Type B pancreatic cell (in vitro differentiated cells): ENCODE measurements around the gene RTN4. TPM values are rescaled to one million over a fixed set of nuclear protein-coding genes. Genes with fewer than 3 reads are reported as not detected.

Experiments
- DNase-seq: peaks from one replicate; pipeline ENCODE4 v3.0.0; 2021; ENCODE audit warnings: mixed read lengths; ENCODE audit not compliant: unreplicated experiment; ENCODE audit errors: extremely low spot score
- H3K27ac Mint-ChIP-seq: 2 replicates; pipeline ENCODE4 v1.8.0; 2021; ENCODE audit warnings: mild to moderate bottlenecking, mixed read lengths
- H3K27me3 Mint-ChIP-seq: 2 replicates; pipeline ENCODE4 v1.8.0; 2021; ENCODE audit warnings: mixed read lengths
- H3K36me3 Mint-ChIP-seq: 2 replicates; pipeline ENCODE4 v1.8.0; 2021; ENCODE audit warnings: mixed read lengths
- H3K4me1 Mint-ChIP-seq: one replicate; pipeline ENCODE4 v1.8.0; 2021; ENCODE audit warnings: mixed read lengths; ENCODE audit not compliant: unreplicated experiment
- H3K4me3 Mint-ChIP-seq: 2 replicates; pipeline ENCODE4 v1.8.0; 2021; ENCODE audit warnings: mild to moderate bottlenecking, mixed read lengths
- H3K9me3 Mint-ChIP-seq: 2 replicates; pipeline ENCODE4 v1.8.0; 2021; ENCODE audit warnings: mixed read lengths
- total RNA-seq: library from RNA; stranded (reverse); gene quantifications from 2 replicates; pipeline ENCODE4 v1.2.1, GENCODE V29; 2021; ENCODE audit warnings: low replicate concordance
- TF ChIP-seq, protein P1 (sequence below): fragments of 200-600 bp; sonication (generic); conservative IDR thresholded peaks from 2 replicates; pipeline ENCODE4 v1.5.0; 2021; ENCODE audit warnings: antibody characterized with exemption, mild to moderate bottlenecking

RTN4 gene
- total RNA-seq, 1 donor from 2014 or later, result 187 TPM

DNA sequence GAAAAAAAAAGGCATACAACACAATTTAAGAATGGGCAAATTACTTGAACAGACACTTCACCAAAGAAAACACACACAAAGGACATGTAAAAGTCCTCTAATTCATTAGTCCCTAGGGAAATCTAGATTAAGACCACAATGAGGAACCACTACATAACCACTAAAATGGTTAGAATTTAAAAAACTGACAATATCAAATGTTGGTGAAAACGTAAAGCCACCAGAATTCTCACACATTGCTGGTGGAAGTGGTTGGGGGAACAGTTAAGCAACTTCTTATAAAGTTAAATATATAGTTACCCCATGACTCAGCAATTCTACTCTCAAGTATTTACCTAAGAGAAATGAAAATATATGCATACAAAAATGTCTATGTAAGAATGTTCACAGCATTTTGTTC, 11.8 kb downstream of the RTN4 start:
- H3K36me3 Mint-ChIP-seq, result peaks cover 37% of the 10 kb centered on the region
- peaks cover 11% of the 10 kb centered on the region for H3K4me1 Mint-ChIP-seq
- TF ChIP-seq, protein P1, sequence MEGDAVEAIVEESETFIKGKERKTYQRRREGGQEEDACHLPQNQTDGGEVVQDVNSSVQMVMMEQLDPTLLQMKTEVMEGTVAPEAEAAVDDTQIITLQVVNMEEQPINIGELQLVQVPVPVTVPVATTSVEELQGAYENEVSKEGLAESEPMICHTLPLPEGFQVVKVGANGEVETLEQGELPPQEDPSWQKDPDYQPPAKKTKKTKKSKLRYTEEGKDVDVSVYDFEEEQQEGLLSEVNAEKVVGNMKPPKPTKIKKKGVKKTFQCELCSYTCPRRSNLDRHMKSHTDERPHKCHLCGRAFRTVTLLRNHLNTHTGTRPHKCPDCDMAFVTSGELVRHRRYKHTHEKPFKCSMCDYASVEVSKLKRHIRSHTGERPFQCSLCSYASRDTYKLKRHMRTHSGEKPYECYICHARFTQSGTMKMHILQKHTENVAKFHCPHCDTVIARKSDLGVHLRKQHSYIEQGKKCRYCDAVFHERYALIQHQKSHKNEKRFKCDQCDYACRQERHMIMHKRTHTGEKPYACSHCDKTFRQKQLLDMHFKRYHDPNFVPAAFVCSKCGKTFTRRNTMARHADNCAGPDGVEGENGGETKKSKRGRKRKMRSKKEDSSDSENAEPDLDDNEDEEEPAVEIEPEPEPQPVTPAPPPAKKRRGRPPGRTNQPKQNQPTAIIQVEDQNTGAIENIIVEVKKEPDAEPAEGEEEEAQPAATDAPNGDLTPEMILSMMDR, result no peak
- H3K4me3 Mint-ChIP-seq, result no peak overlapping the region
- H3K9me3 Mint-ChIP-seq, result peaks cover 15% of the 10 kb centered on the region
- H3K27ac Mint-ChIP-seq, result no peak overlapping the region
- DNase-seq, result no peak
- H3K27me3 Mint-ChIP-seq, result no peaks in the 10 kb centered on the region

DNA sequence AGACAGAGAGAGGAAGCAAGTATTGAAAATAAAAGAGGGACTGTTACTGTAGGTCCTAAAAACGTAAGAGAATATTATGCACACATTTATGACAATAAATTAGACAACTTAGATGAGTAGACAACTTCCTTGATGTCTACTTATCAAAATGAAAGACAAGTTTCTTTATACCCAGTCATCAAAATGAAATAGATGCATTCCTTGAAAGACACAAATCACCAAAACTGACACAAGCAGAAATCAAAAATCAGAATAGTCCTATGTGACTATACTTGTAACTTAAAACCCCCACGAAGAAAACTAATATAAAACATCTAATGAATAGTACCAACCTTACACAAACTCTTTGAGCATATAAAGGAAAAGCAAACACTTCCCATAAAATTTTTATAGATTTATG, 14.5 kb downstream of the RTN4 start:
- Mint-ChIP-seq H3K4me3 (no peak overlapping the region), H3K27ac (no peak overlapping the region), H3K27me3 (no peaks in the 10 kb centered on the region), H3K4me1 (peaks cover 15% of the 10 kb centered on the region), H3K9me3 (peaks cover 15% of the 10 kb centered on the region), H3K36me3 (peaks cover 45% of the 10 kb centered on the region)
- TF ChIP-seq, protein P1, result no peak
- DNase-seq, result no peak

DNA sequence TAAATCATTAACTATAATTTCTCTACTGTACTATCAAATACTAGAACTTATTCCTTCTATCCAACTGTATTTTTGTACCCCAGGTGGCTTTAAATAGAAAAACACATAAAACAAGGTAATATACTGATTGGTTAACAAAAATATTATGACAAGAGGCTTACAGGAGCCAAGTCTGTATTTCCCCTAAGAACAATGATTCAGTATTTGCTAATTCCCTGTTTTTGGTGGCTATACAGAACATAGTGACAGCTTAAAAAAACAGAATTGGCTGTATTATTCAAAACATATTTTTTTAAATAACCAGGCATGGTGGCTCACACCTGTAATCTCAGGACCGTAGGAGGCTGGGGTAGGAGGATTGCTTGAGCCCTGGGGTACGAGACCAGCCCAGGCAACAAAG, 16.3 kb downstream of the RTN4 start:
- Mint-ChIP-seq H3K36me3 (peaks cover 38% of the 10 kb centered on the region), H3K27ac (no peak overlapping the region), H3K4me1 (peaks cover 17% of the 10 kb centered on the region), H3K4me3 (no peak overlapping the region), H3K27me3 (no peaks in the 10 kb centered on the region), H3K9me3 (peaks cover 11% of the 10 kb centered on the region)
- TF ChIP-seq, protein P1, result no peak
- no peak for DNase-seq

DNA sequence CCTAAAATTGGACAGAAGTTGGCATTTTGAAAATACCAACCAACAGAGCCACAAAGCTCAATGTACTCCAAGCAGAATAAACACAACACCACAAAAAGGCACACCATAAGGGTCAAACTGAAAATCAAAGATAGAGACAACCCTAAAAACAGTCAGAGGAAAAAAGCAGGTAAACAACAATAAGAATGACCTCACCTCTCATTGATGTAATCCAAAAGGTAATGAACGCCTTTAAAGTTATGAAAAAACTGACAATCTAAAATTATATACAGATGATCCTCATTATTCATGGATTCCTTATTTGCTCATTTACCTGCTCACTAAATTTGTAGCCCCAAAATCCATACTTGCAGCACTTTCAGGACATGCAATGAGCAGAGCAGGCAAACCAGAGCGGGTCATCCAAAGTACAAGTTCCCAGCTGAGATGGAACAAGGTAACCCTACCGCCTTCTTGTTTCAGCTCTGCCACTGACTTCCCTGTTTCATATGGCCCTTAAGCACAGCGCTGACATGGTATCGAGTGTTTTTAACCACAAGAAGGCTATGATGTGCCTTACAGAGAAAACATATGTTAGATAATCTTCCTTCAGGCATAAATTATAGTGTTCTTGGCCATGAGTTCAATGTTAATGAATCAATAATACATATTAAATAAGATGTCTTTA, 17.0 kb downstream of the RTN4 start:
- no peak for DNase-seq
- H3K27me3 Mint-ChIP-seq, result no peaks in the 10 kb centered on the region
- no peak overlapping the region for H3K27ac Mint-ChIP-seq
- peaks cover 9% of the 10 kb centered on the region for H3K9me3 Mint-ChIP-seq
- no peak overlapping the region for H3K4me3 Mint-ChIP-seq
- H3K36me3 Mint-ChIP-seq, result peaks cover 35% of the 10 kb centered on the region
- H3K4me1 Mint-ChIP-seq, result peaks cover 20% of the 10 kb centered on the region
- TF ChIP-seq, protein P1, result no peak

DNA sequence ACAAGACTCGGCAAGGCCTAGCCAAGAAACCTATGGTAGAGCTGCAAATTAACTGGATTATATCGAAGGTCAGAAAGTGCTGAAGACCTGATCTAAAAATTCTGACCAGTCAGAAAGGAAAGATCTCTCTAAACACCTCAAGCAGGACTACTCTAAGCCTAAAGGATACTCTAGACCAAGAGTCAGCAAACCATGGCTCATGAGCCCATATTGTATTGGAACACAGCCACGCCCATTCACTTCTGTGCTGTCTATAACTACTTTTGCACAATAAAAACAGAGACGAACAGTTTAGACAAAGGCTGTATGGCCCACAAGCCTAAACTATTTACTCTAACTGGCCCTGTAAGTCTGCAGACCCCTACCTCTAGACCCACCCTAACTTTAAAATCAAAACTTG, 18.7 kb downstream of the RTN4 start:
- Mint-ChIP-seq H3K27me3 (no peaks in the 10 kb centered on the region), H3K27ac (peak overlapping the region; percentile 20), H3K4me3 (no peak overlapping the region), H3K9me3 (peaks cover 9% of the 10 kb centered on the region), H3K36me3 (peaks cover 21% of the 10 kb centered on the region), H3K4me1 (peaks cover 20% of the 10 kb centered on the region)
- TF ChIP-seq, protein P1, result no peak
- no peak for DNase-seq
